ENCODE measurements around the gene ZAP70.

GRCh38 chr2:97673915-97674283 is 39.5 kb upstream of the ZAP70 start:
- no peak for TF ChIP-seq CTCF (IDR thresholded peaks at IDR 0.05)
- no peak for TF ChIP-seq POLR2A (IDR thresholded peaks at IDR 0.05)

Data from gastroesophageal sphincter (tissue), 3 donors.